Measurements from ENCODE around the gene ANKUB1.
"Not testable (repeated sequence)": the region's sequence is repeated elsewhere in the genome, so short reads cannot be mapped to it uniquely, and the experiment has no call there.

ANKUB1 gene

GRCh38 chr3:149830902-149831301 lies 38.5 kb upstream of the ANKUB1 start:
- Histone ChIP-seq H3K9me3 (peaks cover 15% of the 10 kb centered on the region), H3K27me3 (no peaks in the 10 kb centered on the region), H3K4me3 (ENCODE audit: low read depth, low read length) (no peak overlapping the region), H3K4me1 (no peaks in the 10 kb centered on the region), H3K36me3 (no peaks in the 10 kb centered on the region)
- no peak for TF ChIP-seq CTCF (IDR thresholded peaks at IDR 0.05; ENCODE audit: low read depth, low read length)
- DNase-seq, result no peak

GRCh38 chr3:149829631-149830030 lies 37.3 kb upstream of the ANKUB1 start:
- H3K4me1 ChIP-seq; H3K27me3 ChIP-seq; DNase-seq; H3K36me3 ChIP-seq; H3K4me3 ChIP-seq (ENCODE audit: low read depth, low read length): not testable (repeated sequence)
- peaks cover 13% of the 10 kb centered on the region for H3K9me3 ChIP-seq

- TF ChIP-seq CTCF (IDR thresholded peaks at IDR 0.05; ENCODE audit: low read depth, low read length), result no peak
- no peak for DNase-seq
- no peaks in the 10 kb centered on the region for H3K36me3 ChIP-seq
- H3K27me3 ChIP-seq, result no peaks in the 10 kb centered on the region
- H3K4me3 ChIP-seq (ENCODE audit: low read depth, low read length), result no peak overlapping the region
- no peaks in the 10 kb centered on the region for H3K4me1 ChIP-seq
- peaks cover 11% of the 10 kb centered on the region for H3K9me3 ChIP-seq
Measured at GRCh38 chr3:149828390-149828789, 36.0 kb upstream of the ANKUB1 start.

DNA sequence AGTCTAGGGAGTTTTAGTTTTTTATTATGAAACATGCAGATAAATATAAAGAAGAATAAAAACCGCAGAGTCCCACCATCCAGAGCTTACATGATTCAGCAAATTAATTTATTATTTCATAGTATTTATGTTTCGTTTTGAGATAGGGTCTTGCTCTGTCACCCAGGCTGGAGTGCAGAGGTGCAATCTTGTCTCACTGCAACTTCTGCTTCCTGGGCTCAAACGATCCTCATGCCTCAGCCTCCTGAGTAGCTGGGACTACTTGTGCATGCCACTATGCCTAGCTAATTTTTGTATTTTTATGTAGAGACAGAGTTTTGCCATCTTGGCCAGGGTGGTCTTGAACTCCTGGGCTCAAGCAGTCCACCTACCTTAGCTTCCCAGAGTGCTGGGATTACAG lies 34.3 kb upstream of the ANKUB1 start:
- Histone ChIP-seq H3K4me3 (ENCODE audit: low read depth, low read length) (no peak overlapping the region), H3K36me3 (no peaks in the 10 kb centered on the region), H3K4me1 (no peaks in the 10 kb centered on the region), H3K9me3 (peaks cover 10% of the 10 kb centered on the region), H3K27me3 (no peaks in the 10 kb centered on the region)
- no peak for DNase-seq
- no peak for TF ChIP-seq CTCF (IDR thresholded peaks at IDR 0.05; ENCODE audit: low read depth, low read length)

- Histone ChIP-seq H3K4me3 (ENCODE audit: low read depth, low read length) (no peak overlapping the region), H3K36me3 (no peaks in the 10 kb centered on the region), H3K4me1 (no peaks in the 10 kb centered on the region), H3K27me3 (no peaks in the 10 kb centered on the region), H3K9me3 (no peaks in the 10 kb centered on the region)
- no peak for DNase-seq
- TF ChIP-seq CTCF (IDR thresholded peaks at IDR 0.05; ENCODE audit: low read depth, low read length), result no peak
Measured at GRCh38 chr3:149820183-149820582, 27.8 kb upstream of the ANKUB1 start.

DNA sequence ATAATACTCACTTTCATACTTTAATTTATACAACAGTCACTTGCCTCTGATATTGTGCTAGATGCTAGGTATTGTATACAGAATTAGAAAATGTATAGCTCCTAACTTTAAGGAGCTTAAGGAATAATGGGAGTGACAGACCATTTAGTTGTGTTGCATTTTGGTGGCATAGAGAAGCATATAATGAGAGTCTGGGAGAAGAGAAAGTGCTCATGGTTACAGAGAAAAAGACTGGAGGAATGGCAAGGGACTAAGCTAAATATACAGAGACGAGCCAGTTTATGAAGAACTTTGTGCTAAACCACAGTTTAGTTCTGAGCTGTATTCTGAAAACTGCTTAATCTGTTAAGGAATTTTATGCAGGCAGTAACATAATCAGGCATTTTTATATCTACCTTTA lies 27.1 kb upstream of the ANKUB1 start:
- no peaks in the 10 kb centered on the region for H3K36me3 ChIP-seq
- DNase-seq, result no peak
- H3K27me3 ChIP-seq, result no peaks in the 10 kb centered on the region
- H3K4me3 ChIP-seq (ENCODE audit: low read depth, low read length), result no peak overlapping the region
- no peak for TF ChIP-seq CTCF (IDR thresholded peaks at IDR 0.05; ENCODE audit: low read depth, low read length)
- H3K9me3 ChIP-seq, result no peaks in the 10 kb centered on the region
- H3K4me1 ChIP-seq, result no peaks in the 10 kb centered on the region

DNA sequence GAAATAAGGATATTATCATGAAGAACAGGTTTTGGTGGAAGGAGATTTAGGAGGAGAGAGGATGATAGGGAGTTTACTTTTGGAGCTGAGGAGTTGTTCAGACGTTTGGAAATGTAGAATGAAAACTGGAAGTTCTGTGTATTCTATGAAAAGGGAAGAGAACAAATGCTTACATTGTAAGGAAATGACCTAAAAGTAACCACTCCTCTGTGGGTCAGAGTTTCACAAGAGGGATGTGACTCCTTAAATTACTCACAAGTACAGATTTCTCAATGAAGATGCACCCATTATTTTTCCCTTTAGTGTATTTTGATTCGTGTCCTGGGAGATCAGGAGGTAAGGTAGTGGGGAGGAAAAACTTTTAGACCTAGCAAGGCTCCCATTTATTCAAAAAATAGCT lies 24.6 kb upstream of the ANKUB1 start:
- Histone ChIP-seq H3K36me3 (no peaks in the 10 kb centered on the region), H3K4me1 (peaks cover 2% of the 10 kb centered on the region), H3K9me3 (no peaks in the 10 kb centered on the region), H3K4me3 (ENCODE audit: low read depth, low read length) (no peak overlapping the region), H3K27me3 (no peaks in the 10 kb centered on the region)
- DNase-seq, result no peak
- TF ChIP-seq CTCF (IDR thresholded peaks at IDR 0.05; ENCODE audit: low read depth, low read length), result no peak
